HepG2 (cell line): ENCODE results near the gene SRC. TPM values are rescaled to one million over a fixed set of nuclear protein-coding genes. Genes with fewer than 3 reads are reported as not detected.
A peak's percentile ranks its signal among the peaks of the same experiment; 100 is the strongest.

Experiments used
- ATAC-seq: fragments of 200-7000 bp; cut with Tn5 transposase; 3 replicates; pipeline ENCODE4 v1.9.1; 2020; ENCODE audit warnings: mild to moderate bottlenecking, moderate library complexity
- BruUV-seq: library from RNA; stranded (reverse); fragments of 400-500 nt; replicated peaks from 2 replicates; lab custom pipeline; 2021; lab: Mats Ljungman, UMichigan
- CTCF ChIA-PET: fragments of 300-600 bp; formaldehyde crosslinking; extraction: SDS; loops from one replicate; lab custom pipeline; 2021; ENCODE audit warnings: low total read pairs, inconsistent platforms, low intra/inter-chr PET ratio; lab: Yijun Ruan, JAX
- POLR2A ChIA-PET: fragments of 350-600 bp; sonication (Branson Sonifier 250); formaldehyde crosslinking; loops from one replicate; lab custom pipeline; 2020; ENCODE audit warnings: antibody characterized with exemption, inconsistent platforms; lab: Yijun Ruan, JAX
- DNase-seq: peaks from one replicate; pipeline ENCODE4 v3.0.0-alpha.2; 2015; ENCODE audit warnings: low spot score
- FAIRE-seq: peaks from 3 replicates; lab custom pipeline; 2011; peaks lifted over from hg19 to GRCh38; lab: Jason Lieb, UNC
- H2AFZ ChIP-seq: one replicate; pipeline ENCODE4 v1.6.1; 2011; ENCODE audit warnings: low read length, inconsistent platforms
- H3K27ac ChIP-seq: fragments of 300-600 bp; 3 replicates; pipeline ENCODE4 v1.8.0; 2011; ENCODE audit warnings: mixed run types, mild to moderate bottlenecking, mixed read lengths, low read length, inconsistent platforms; ENCODE audit not compliant: insufficient read depth; ENCODE audit errors: extremely low read length
- H3K27me3 ChIP-seq, 2 experiments: fragments of 200-600 bp in 1 of 2; 2 replicates in 1 of 2; 3 replicates in 1 of 2; pipeline versions ENCODE4 v1.6.0 to v1.8.0; 2011; ENCODE audit warnings: low read length in 2 of 2, mild to moderate bottlenecking in 2 of 2, moderate library complexity in 2 of 2, inconsistent platforms in 1 of 2; ENCODE audit not compliant: insufficient read depth in 2 of 2, control insufficient read depth in 1 of 2
- H3K36me3 ChIP-seq, 2 experiments: fragments of 200-600 bp in 1 of 2; replicated peaks in 1 of 2; 2 replicates in 1 of 2; 3 replicates in 1 of 2; pipeline versions ENCODE4 v1.5.1 to v1.8.0; 2011; ENCODE audit warnings: low read length in 2 of 2, inconsistent platforms in 1 of 2; ENCODE audit not compliant: insufficient read depth in 2 of 2, control insufficient read depth in 1 of 2
- H3K4me1 ChIP-seq: 2 replicates; pipeline ENCODE4 v1.5.1; 2012; ENCODE audit warnings: low read length, inconsistent platforms; ENCODE audit not compliant: insufficient read depth
- H3K4me2 ChIP-seq: 2 replicates; pipeline ENCODE4 v1.6.0; 2011; ENCODE audit warnings: low read depth, low read length, inconsistent platforms
- H3K4me3 ChIP-seq, 3 experiments: fragments of 200-600 bp in 1 of 3; sonication (generic), shearing (Covaris generic) in 1 of 3; replicated peaks in 1 of 3; 2 replicates each; pipeline ENCODE4 v1.5.1; 2011 to 2016; ENCODE audit warnings: low read length in 3 of 3, inconsistent platforms in 2 of 3, low read depth in 2 of 3, mild to moderate bottlenecking in 2 of 3, control low read depth in 1 of 3, mixed read lengths in 1 of 3; ENCODE audit not compliant: insufficient read depth in 1 of 3
- H3K79me2 ChIP-seq: one replicate; pipeline ENCODE4 v1.6.1; 2011; ENCODE audit warnings: low read length, inconsistent platforms; ENCODE audit not compliant: insufficient read depth
- H3K9ac ChIP-seq: 2 replicates; pipeline ENCODE4 v1.6.0; 2011; ENCODE audit warnings: mild to moderate bottlenecking, low read depth, low read length, inconsistent platforms; ENCODE audit not compliant: insufficient read depth
- H3K9me3 ChIP-seq: 2 replicates; pipeline ENCODE4 v1.5.1; 2012; ENCODE audit warnings: mild to moderate bottlenecking, low read length
- H4K20me1 ChIP-seq: 2 replicates; pipeline ENCODE4 v1.6.0; 2011; ENCODE audit warnings: inconsistent platforms, mild to moderate bottlenecking, low read length, moderate library complexity; ENCODE audit not compliant: insufficient read depth
- ATF7 ChIP-seq, 2 experiments: fragments of 450-650 bp in 1 of 2; sonication (generic) in 1 of 2; formaldehyde crosslinking in 1 of 2; IDR thresholded peaks; 2 replicates each; pipeline versions ENCODE4 v1.4.0 to v1.6.1; 2016 to 2020; ENCODE audit warnings: antibody characterized with exemption in 1 of 2, mild to moderate bottlenecking in 1 of 2, missing genetic modification reagents in 1 of 2
- MNT ChIP-seq: fragments of 450-650 bp; IDR thresholded peaks from 2 replicates; pipeline ENCODE4 v1.6.1; 2016
- POLR2A ChIP-seq, 2 experiments: IDR thresholded peaks; 2 replicates each; pipeline ENCODE4 v1.6.1; 2011; ENCODE audit warnings: low read depth in 2 of 2, low read length in 2 of 2, mild to moderate bottlenecking in 1 of 2, moderate library complexity in 1 of 2; ENCODE audit not compliant: insufficient read depth in 1 of 2
- THYN1 ChIP-seq: sonication (generic); formaldehyde crosslinking; IDR thresholded peaks from 2 replicates; pipeline ENCODE4 v1.8.1; 2023; ENCODE audit warnings: low read depth, mild to moderate bottlenecking, moderate library complexity, missing genetic modification reagents, borderline replicate concordance
- ZFP91 ChIP-seq: sonication (generic); formaldehyde crosslinking; IDR thresholded peaks from 2 replicates; pipeline ENCODE4 v1.9.0; 2022; ENCODE audit warnings: missing genetic modification reagents, mild to moderate bottlenecking, borderline replicate concordance
- WGBS: methylation state at CpG from one replicate; pipeline ENCODE4 v1.1.6; 2017; ENCODE audit warnings: low lambda C conversion rate; 5-methylcytosine and 5-hydroxymethylcytosine counted together
- in situ Hi-C: cut with HindIII; loops from 2 replicates; pipeline ENCODE4 v1.10.0; 2017; ENCODE audit warnings: low pct_unique_long_range_greater_than_20kb; ENCODE audit not compliant: extremely low pct_ligation_motif_present
- intact Hi-C: fragments of 100-400 bp; cut with micrococcal nuclease; formaldehyde crosslinking; loops from one replicate; pipeline ENCODE4 v1.10.0; 2022; ENCODE audit not compliant: unreplicated experiment
- polyA plus RNA-seq, 8 experiments: library from polyadenylated mRNA; depleted of rRNA in 3 of 8; stranded (reverse) in 7 of 8; unstranded in 1 of 8; fragments of >200 nt; fragmentation: Illumina TruSeq in 4 of 8; extraction: Trizol in 4 of 8; gene quantifications; 2 replicates each; pipeline versions ENCODE4 v1.2.1 to v1.2.3, GENCODE V29; 2011 to 2016; ENCODE audit warnings: low read depth in 4 of 8, missing spikeins in 1 of 8, mixed read lengths in 1 of 8; ENCODE audit not compliant: insufficient read depth in 1 of 8
- total RNA-seq, 5 experiments: library from RNA; depleted of rRNA; stranded (reverse); fragments of >200 nt; fragmentation: Illumina TruSeq; extraction: Trizol; gene quantifications; 2 replicates each; pipeline ENCODE4 v1.2.3, GENCODE V29; 2016; ENCODE audit warnings: low read depth in 1 of 5

The SRC gene
- total and polyA plus RNA-seq, 2 of the 13 experiments (the other 11 are each of a cell fraction or from before 2014, with no cell fraction given), result 54.7 to 192 TPM

GRCh38 chr20:37420610-37421009 lies 74.7 kb downstream of the SRC start:
- DNase-seq (no peak), FAIRE-seq (peak; percentile 65), ATAC-seq (no peak)
- CTCF ChIA-PET, result no interaction called here
- Histone ChIP-seq H3K27me3 (peaks cover 29 to 98% of the 10 kb centered on the region in 2 experiments), H3K9ac (no peak overlapping the region), H3K9me3 (no peaks in the 10 kb centered on the region), H3K36me3 (no peaks in the 10 kb centered on the region), H3K4me2 (no peak overlapping the region), H3K79me2 (no peaks in the 10 kb centered on the region), H4K20me1 (no peaks in the 10 kb centered on the region), H3K4me1 (peaks cover 14% of the 10 kb centered on the region), H3K4me3 (no peak overlapping the region), H3K27ac (no peak overlapping the region), H2AFZ (no peak overlapping the region)
- in situ Hi-C loops (no loop called here), intact Hi-C loops (no loop called here)
- TF ChIP-seq ATF7 (IDR thresholded peaks at IDR 0.05), result no peak
- TF ChIP-seq ATF7 (CRISPR knock-in tag; IDR thresholded peaks at IDR 0.05), result 0 out of 2 replicates have a peak, but pooled peaks have one; percentile 0
- TF ChIP-seq MNT, result peak; percentile 94
- TF ChIP-seq THYN1 (CRISPR knock-in tag), result no peak
- TF ChIP-seq POLR2A (IDR thresholded peaks at IDR 0.05; ENCODE audit: insufficient read depth in 1 of 2, low read depth in 2 of 2, low read length in 2 of 2), result no peak
- 0 out of 2 replicates have a peak, but pooled peaks have one; percentile 8 for TF ChIP-seq ZFP91 (CRISPR knock-in tag)
- BruUV-seq, result no TSS peak
- WGBS, result 74% methylated on average over 13 of the region's 13 CpGs
- POLR2A ChIA-PET, result no interaction called here
